Heart right ventricle (tissue), 16 donors: ENCODE measurements around the gene SLK. TPM values are rescaled to one million over a fixed set of nuclear protein-coding genes. Genes with fewer than 3 reads are reported as not detected.

Source experiments
- ATAC-seq, 8 donors: fragments of 200-7000 bp; cut with Tn5 transposase; one replicate each; pipeline ENCODE4 v1.9.1; 2020; ENCODE audit warnings: mild to moderate bottlenecking in 8 of 8, moderate library complexity in 8 of 8, moderate number of reproducible peaks in 1 of 8
- DNase-seq, 2 donors: peaks; one replicate each; pipeline ENCODE4 v3.0.0-alpha.2; 2020
- H3K27ac ChIP-seq, 10 donors: fragments of 200-600 bp; sonication (generic) in 2 of 10; one replicate each; pipeline versions ENCODE4 v1.5.0 to v1.8.0; 2020 to 2022; ENCODE audit warnings: mild to moderate bottlenecking in 3 of 10
- H3K27me3 ChIP-seq, 7 donors: fragments of 200-600 bp; one replicate each; pipeline ENCODE4 v1.8.0; 2021 to 2022; ENCODE audit warnings: mild to moderate bottlenecking in 2 of 7
- H3K36me3 ChIP-seq, 9 donors: fragments of 200-600 bp; sonication (generic) in 1 of 9; one replicate each; pipeline versions ENCODE4 v1.5.0 to v1.8.0; 2020 to 2022; ENCODE audit warnings: mild to moderate bottlenecking in 2 of 9
- H3K4me1 ChIP-seq, 9 donors: fragments of 200-600 bp; sonication (generic) in 1 of 9; one replicate each; pipeline versions ENCODE4 v1.5.0 to v1.8.0; 2020 to 2022; ENCODE audit warnings: mild to moderate bottlenecking in 4 of 9
- H3K4me3 ChIP-seq, 10 donors: fragments of 200-600 bp; sonication (generic) in 2 of 10; one replicate each; pipeline versions ENCODE4 v1.5.0 to v1.8.0; 2020 to 2022; ENCODE audit warnings: mild to moderate bottlenecking in 7 of 10, moderate library complexity in 2 of 10
- H3K9me3 ChIP-seq, 11 donors: fragments of 200-600 bp in 10 of 11; sonication (generic) in 2 of 11; one replicate each; pipeline versions ENCODE4 v1.5.0 to v1.8.0; 2013 to 2022; ENCODE audit warnings: mild to moderate bottlenecking in 2 of 11, control low read depth in 1 of 11, moderate library complexity in 1 of 11
- WGBS, 2 donors: extraction: QIAGEN DNeasy Blood & Tissue Kit; methylation state at CpG; one replicate each; pipeline ENCODE4 v1.1.7; 2013; ENCODE audit warnings: inconsistent platforms in 1 of 2; 5-methylcytosine and 5-hydroxymethylcytosine counted together
- intact Hi-C, 10 donors: fragments of 100-400 bp; cut with DNase I; formaldehyde crosslinking; loops; one replicate each; pipeline versions ENCODE4 v1.11.1 to v1.14.2; 2022
- polyA plus RNA-seq, 2 donors: library from polyadenylated mRNA; stranded (reverse); fragments of 200-250 nt; gene quantifications; one replicate each; pipeline ENCODE4 v1.2.3, GENCODE V29; 2013
- total RNA-seq, 10 donors: library from RNA; stranded (reverse); fragmentation: NEBNext Ultra II Directional in 3 of 10; extraction: Animal tissue kit (Norgen Biotek cat#: 25700) in 3 of 10; gene quantifications; one replicate each; pipeline versions ENCODE4 v1.2.1 to v1.2.4, GENCODE V29; 2021 to 2023
- TF ChIP-seq, protein P1 (sequence below), 9 donors: fragments of 200-600 bp; sonication (generic) in 2 of 9; IDR thresholded peaks; one replicate each; pipeline versions ENCODE4 v1.5.0 to v1.8.0; 2021 to 2022; ENCODE audit warnings: antibody characterized with exemption in 9 of 9, mild to moderate bottlenecking in 5 of 9, moderate library complexity in 1 of 9
- donor health status: Arrhythmogenic right ventricular cardiomyopathy.
- donor health status: ischemic (EF 13 %, LVEDD 7.1; RV severe dilation, severe dysfunction).
- donor health status: healthy with polysubstance abuse.
- donor health status: DM: no; HTN: yes; CAD: no.
- donor health status: DM: no; HTN: no; CAD: no.
- donor health status: ischemic (EF 25% LVEDD 6.9; RV normal size, moderate dysfunction).
- donor health status: ischemic (EF 25% LVEDD 5.7; RV mildly dilated, moderate dysfunction).
- donor health status: healthy.
- donor health status: DM: yes; HTN: yes; CAD: no.
- donor health status: Ischemic cardiomyopathy.
- donor health status: ischemic (EF 35%, LVEDD 5.7; RV mildly dilated, moderate dysfunction).
- donor health status: nonischemic (EF 11% LVEDD 7.7; RV severe dilation, severe dysfunction).
- donor health status: DM: yes; HTN: yes; CAD: no.
- donor health status: PGD.
- donor health status: ischemic (EF 29% LVEDD 5.4; RV normal size, mild dysfunction).
- donor health status: nonischemic (EF 23%, LVEDD 6.1; RV moderate dilation, normal function).

Gene SLK
- total and polyA plus RNA-seq, 12 donors: 11.3 to 63.6 (median 41.3) TPM

DNA sequence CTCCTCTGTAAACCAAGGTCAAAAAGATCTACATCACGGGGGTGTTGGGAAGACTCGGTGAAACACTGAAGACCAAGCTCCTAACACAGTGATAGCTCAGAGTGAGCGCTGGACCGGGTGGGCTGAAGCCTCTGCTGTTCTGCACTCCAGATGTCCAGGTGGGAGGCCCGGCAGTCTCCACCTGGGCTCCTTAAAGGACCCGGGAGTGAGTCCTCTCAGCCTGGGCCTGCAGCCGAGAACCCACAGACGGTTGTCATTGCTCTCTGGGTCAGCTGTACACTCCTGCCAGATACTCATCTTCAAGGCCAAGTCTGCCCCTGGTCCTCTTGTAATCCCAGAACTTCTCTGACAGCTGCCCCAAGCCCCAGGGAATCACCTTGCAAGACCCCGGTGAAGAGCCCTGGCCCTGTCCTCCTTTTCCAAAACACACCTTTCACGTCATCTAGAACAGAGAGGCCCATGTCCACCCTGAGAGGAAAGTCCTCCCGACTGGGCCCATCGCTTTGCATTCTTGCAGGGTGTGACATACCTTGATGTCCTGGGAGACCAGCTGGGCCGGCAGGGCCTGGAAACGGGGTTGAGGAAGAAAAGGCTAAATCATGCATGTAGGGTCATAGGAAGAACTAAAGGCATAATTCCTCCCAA, 75.1 kb downstream of the SLK start:
- no peak overlapping the region for H3K27ac ChIP-seq
- no peak for DNase-seq
- intact Hi-C loops: loop anchor here in 2 of 10 donors (5.0 to 10.0 kb wide), 3 partner anchors 73 to 173 kb away; no protein-coding TSS in a partner anchor
- no peaks in the 10 kb centered on the region for H3K9me3 ChIP-seq
- H3K4me3 ChIP-seq: no peak overlapping the region
- WGBS, 2 donors: 87 to 88% methylated on average over 14 of the region's 14 CpGs
- no peak for ATAC-seq
- TF ChIP-seq, protein P1, sequence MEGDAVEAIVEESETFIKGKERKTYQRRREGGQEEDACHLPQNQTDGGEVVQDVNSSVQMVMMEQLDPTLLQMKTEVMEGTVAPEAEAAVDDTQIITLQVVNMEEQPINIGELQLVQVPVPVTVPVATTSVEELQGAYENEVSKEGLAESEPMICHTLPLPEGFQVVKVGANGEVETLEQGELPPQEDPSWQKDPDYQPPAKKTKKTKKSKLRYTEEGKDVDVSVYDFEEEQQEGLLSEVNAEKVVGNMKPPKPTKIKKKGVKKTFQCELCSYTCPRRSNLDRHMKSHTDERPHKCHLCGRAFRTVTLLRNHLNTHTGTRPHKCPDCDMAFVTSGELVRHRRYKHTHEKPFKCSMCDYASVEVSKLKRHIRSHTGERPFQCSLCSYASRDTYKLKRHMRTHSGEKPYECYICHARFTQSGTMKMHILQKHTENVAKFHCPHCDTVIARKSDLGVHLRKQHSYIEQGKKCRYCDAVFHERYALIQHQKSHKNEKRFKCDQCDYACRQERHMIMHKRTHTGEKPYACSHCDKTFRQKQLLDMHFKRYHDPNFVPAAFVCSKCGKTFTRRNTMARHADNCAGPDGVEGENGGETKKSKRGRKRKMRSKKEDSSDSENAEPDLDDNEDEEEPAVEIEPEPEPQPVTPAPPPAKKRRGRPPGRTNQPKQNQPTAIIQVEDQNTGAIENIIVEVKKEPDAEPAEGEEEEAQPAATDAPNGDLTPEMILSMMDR (IDR thresholded peaks at IDR 0.05): no peak
- no peaks in the 10 kb centered on the region for H3K27me3 ChIP-seq
- no peaks in the 10 kb centered on the region for H3K36me3 ChIP-seq
- H3K4me1 ChIP-seq: no peaks in the 10 kb centered on the region

GRCh38 chr10:104043185-104043830, 76.4 kb downstream of the SLK start:
- Histone ChIP-seq H3K27ac (no peak overlapping the region), H3K27me3 (no peaks in the 10 kb centered on the region), H3K9me3 (no peaks in the 10 kb centered on the region), H3K4me1 (no peaks in the 10 kb centered on the region), H3K4me3 (no peak overlapping the region), H3K36me3 (no peaks in the 10 kb centered on the region)
- DNase-seq (no peak), ATAC-seq (no peak)
- intact Hi-C loops: loop anchor here in 2 of 10 donors (5.0 to 10.0 kb wide), 3 partner anchors 71 to 171 kb away; no protein-coding TSS in a partner anchor
- TF ChIP-seq, protein P1 (IDR thresholded peaks at IDR 0.05): no peak
- 81 to 86% methylated on average over 8 of the region's 8 CpGs for WGBS, 2 donors

DNA sequence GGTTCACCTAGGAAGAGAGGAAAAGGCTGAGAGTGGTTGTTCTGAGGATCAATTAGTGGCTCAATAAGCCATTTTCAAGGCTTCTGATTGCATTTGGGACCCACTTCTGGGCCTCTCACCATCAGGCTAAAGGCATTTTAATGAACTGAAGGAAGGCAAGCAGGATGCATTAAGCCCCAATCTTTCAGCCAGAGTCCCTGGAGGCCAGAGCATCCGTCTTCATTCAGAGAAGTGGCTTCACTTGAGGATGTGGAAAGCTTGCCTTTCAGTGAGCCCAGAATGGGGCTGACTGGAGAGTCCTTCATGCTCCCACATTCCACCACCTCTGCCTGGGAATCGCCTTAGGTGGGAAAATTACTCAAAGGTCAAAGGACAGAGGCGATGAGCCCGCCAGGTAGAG, 76.9 kb downstream of the SLK start:
- no peaks in the 10 kb centered on the region for H3K36me3 ChIP-seq
- H3K27me3 ChIP-seq: no peaks in the 10 kb centered on the region
- DNase-seq (no peak), ATAC-seq (no peak)
- 73 to 82% methylated on average over 4 of the region's 4 CpGs for WGBS, 2 donors
- peaks cover 0 to 2% (median 0%) of the 10 kb centered on the region in 9 donors for H3K4me1 ChIP-seq
- H3K4me3 ChIP-seq: no peak overlapping the region
- H3K9me3 ChIP-seq: no peaks in the 10 kb centered on the region
- intact Hi-C loops: loop anchor here in 4 of 10 donors (2.0 to 10.0 kb wide), 4 partner anchors 71 to 171 kb away; no protein-coding TSS in a partner anchor
- H3K27ac ChIP-seq: no peak overlapping the region
- TF ChIP-seq, protein P1 (IDR thresholded peaks at IDR 0.05): no peak

- TF ChIP-seq, protein P1 (IDR thresholded peaks at IDR 0.05): peak; percentile 22 to 70 (median 61)
- WGBS, 2 donors: 81 to 83% methylated on average over 9 of the region's 9 CpGs
- intact Hi-C loops: loop anchor here (2.0 to 10.0 kb wide), 6 partner anchors 69 to 169 kb away; no protein-coding TSS in a partner anchor
- DNase-seq (peak in 1 of 2 donors; percentile 38), ATAC-seq (peak; percentile 66 to 90 (median 76))
- no peaks in the 10 kb centered on the region for H3K36me3 ChIP-seq
- H3K27ac ChIP-seq: no peak overlapping the region
- H3K27me3 ChIP-seq: no peaks in the 10 kb centered on the region
- no peak overlapping the region for H3K4me3 ChIP-seq
- no peaks in the 10 kb centered on the region for H3K9me3 ChIP-seq
- H3K4me1 ChIP-seq: peaks cover 0 to 12% (median 0%) of the 10 kb centered on the region in 9 donors
Measured at GRCh38 chr10:104045151-104046089, 78.5 kb downstream of the SLK start.
